Activated CD8-positive, alpha-beta memory T cell treated with anti-CD3 and anti-CD28 coated beads, Interleukin-2, amount 50 U/mL, for 1 hour (primary cell): ENCODE data around the gene DHX9.

Source experiments
- DNase-seq: peaks from one replicate; pipeline ENCODE4 v3.0.0-alpha.2; 2020; ENCODE audit errors: extremely low read depth

Gene DHX9

GRCh38 chr1:182839209-182840066, at the start of gene DHX9:
Gene DHX9, plus strand, starts transcription at chr1:182839347. Its CDS starts 3,220 bp downstream, at chr1:182842567.
- DNase-seq: peak; percentile 81

DNA sequence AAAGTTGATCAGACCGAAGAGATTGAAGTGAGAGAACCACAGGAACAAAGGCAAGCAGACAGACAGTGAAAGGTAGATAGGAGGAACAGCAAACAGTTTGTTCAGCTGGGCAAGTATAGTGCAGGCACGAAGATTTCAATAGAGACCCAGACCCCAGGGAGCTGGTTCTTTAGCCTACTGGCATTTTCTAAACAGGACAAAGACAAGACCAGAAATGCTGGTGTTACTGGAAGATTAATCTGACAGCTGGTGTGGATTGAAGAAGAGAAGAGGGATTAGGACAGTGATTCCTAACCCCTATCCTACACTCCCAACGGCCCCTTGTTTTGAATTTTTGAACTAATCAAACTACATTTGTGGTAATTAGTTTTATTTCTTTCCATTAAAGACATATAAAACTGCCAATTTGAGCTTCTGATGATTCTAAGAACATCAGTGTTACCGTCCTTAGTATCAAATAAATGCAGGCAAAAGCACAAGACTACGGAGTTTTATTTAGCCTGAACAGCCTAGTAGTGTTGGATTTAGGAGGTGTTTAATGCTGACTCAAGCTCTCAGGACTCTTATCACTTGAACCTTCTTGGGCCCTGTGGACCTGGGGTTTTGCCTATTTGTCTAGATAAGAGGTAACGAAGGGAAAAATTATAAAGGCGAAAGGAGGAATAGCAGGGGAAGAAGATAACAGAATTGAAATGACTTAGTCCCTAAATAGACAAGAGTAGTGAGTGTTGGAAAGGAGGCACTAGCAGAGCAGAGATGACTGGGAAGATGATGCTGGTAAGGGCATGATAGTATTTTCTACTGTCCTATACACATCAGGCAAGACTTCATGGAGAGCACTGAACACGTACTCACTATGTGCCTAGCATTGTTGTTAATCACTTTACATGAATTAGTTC, 47.6 kb upstream of the DHX9 start:
- DNase-seq: no peak

GRCh38 chr1:182794091-182794490, 45.1 kb upstream of the DHX9 start:
- DNase-seq: no peak

GRCh38 chr1:182794676-182795201, 44.4 kb upstream of the DHX9 start:
- no peak for DNase-seq

DNA sequence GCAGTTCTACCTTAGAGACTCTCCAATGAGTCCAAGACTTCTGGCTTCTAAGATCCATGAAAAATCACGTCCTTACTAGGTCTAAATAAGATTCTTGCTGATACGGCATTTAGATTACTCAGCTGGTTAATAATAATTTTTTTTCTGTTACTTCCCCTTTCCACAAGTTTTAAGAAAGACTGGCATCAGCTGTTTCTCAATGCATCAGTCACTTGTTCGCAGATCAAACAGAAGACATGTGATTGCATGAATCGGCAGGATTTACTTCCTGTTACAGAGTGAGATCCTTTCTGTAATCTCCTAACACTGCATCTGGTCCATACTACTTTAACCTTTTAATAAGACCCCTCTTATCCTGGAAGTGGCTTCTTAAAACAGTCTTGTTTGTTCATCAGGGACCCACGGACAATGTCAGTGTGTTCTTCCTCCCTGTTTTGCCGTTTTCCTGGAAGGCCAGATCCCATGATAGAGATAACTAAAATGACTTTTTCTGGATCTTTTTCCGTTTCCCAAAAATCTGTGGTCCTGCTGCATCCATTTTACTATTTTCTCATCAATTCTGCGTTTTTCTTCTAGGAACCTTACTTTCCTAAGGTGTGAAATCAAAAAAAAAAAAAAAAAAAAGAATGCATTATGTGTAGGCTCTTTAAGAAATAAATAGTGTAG, 43.5 kb upstream of the DHX9 start:
- DNase-seq: no peak

- no peak for DNase-seq
Measured at GRCh38 chr1:182802006-182802803, 36.9 kb upstream of the DHX9 start.

DNA sequence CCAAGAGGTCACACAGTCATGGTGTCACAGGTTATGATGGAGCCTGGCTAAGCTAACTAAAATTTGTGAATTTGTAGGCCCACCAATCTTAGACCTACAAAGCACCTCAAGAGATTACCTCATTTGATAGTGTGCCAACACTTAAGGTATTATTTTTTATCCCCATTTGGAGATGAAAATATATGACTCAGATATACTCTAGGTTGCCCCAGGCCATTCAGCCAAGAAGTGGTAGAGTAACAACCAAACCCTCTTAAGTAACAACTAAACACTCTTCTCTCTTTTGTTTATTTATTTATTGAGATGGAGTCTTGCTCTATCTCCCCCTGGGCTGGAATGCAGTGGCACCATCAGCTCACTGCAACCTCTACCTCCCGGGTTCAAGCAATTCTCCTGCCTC, 35.3 kb upstream of the DHX9 start:
- DNase-seq: no peak

DNA sequence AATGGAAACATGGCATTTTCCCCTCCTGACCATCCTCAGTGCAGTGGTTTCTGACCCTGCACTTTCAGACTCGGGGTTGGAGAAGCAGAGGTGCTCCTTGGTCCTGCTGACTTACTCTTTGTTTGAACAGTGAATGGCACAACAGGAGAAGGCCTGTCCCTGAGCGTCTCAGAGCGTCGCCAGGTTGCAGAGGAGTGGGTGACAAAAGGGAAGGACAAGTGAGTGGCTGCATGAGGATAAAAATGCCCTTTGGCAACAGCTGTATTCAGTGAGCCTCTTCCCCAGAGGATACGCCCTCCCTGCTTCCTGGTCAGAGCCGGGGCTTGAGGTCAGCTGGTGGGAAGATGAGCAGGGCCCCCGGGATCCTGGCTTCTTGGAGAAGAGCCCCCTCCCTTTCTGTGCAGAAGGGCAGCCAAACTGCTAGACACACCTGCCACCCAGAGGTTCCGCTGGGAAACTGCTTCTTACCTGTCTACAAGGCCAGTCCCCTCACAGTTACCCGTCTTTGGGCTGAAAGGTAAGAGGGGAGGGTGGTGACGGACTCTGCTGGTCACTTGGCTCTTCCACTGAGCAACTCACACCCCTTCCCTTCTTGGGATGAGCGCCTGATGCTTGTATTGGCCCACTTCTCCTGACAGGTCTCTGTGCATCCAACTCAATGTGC, 33.0 kb upstream of the DHX9 start:
- no peak for DNase-seq

- DNase-seq: no peak
Measured at GRCh38 chr1:182807907-182808306, 31.2 kb upstream of the DHX9 start.

DNA sequence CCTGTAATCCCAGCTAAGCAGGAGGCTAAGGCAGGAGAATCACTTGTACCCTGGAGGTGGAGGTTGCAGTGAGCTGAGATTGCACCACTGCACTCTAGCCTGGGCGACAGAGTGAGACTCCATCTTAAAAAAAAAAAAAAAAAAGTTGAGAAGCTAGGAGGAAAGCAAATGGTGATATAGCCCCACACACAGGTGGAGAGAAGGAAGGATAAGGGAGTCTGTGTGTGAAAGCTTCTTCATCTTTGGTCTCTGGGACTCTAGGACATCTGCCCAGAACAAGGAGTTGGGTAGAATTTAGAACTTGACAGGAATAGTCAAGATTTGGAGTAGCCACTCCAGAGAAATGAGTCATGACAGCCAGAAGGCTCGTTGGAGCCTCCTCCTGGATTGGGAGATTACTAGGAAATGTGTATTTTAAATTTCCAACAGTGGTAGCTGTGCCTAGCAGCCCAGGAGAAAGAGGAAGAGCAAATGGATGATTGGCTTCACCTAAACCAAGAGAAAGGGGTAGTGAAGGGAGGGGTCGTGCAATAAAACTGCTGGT, 29.7 kb upstream of the DHX9 start:
- DNase-seq: no peak

GRCh38 chr1:182811975-182812722, 27.0 kb upstream of the DHX9 start:
- DNase-seq: no peak

GRCh38 chr1:182816863-182817262, 22.3 kb upstream of the DHX9 start:
- no peak for DNase-seq

DNA sequence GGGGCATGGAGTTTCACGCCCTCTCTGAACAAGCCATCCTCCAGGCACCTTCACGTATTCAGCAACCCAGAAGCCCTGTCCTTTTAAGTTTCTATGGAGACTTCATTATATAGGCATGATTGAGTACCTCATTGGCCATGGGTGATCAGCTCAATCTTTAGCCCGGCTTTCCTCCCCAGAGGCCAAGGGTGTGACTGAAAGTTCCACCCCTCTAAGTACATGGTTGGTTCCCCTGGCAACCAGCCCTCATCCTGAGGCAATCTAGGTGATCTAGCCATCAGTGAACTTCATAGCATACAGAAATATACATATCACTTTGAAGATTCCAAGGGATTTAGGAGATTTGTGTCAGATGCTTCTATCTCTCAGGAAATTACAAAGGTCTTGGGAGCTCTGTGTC, 21.3 kb upstream of the DHX9 start:
- no peak for DNase-seq

- no peak for DNase-seq
Measured at GRCh38 chr1:182823220-182823619, 15.9 kb upstream of the DHX9 start.

DNA sequence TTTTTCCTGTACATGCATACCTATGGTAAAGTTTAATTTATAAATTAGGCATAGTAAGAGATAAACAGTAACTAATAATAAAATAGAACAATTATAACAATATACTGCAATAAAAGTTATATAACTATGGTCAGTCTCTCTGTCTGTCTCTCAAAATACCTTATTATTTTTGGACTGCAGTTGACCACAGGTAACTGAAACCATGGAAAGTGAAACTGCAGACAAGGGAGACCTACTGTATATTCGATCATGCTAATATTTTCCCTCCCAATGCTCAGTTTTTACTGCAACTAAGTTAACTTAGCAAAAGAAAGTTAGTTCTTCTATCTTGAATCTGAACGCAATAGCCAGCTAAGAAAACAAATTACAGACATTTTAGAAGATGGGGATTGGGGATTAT, 12.3 kb upstream of the DHX9 start:
- DNase-seq: no peak

- no peak for DNase-seq
Measured at GRCh38 chr1:182829285-182829932, 9.7 kb upstream of the DHX9 start.

DNA sequence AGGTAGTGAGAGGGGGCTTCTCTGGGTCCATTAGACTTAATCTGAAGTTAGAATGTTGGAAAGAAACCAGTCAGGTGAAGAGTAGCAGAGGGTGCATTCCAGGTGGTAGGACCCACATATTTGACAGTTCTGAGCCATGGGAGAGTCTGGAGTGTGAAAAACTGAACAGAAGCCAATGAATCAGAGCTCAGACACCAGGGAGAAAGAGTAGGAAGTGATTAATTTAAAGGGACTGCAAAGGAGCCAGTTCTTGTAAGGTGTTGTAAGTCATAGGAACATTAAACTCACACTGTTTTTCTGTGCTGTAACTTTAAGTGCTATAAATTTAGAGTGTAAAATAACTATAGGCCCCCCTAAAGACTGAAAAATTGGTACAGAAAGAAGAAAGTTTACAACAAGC, 5.9 kb upstream of the DHX9 start:
- DNase-seq: no peak

DNA sequence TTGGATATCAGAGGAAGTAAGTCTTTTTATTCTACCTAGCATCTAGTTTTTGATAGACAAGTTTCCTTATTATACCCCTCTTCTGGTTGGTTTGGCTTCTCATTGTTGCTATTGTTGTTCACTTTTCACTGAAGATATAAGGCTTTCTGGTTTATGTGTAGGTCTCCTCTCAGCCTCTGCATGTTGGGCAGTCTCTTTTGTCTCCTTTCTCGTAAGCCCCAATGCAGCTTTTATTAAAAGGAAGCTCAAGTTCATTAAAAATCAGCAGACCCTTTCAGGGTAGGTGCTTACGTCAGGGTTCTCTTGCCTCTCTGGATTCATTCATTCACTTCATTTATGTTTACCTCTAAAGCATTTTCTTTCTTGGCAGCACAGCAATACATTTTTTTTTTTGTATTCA, 4.8 kb upstream of the DHX9 start:
- no peak for DNase-seq

DNA sequence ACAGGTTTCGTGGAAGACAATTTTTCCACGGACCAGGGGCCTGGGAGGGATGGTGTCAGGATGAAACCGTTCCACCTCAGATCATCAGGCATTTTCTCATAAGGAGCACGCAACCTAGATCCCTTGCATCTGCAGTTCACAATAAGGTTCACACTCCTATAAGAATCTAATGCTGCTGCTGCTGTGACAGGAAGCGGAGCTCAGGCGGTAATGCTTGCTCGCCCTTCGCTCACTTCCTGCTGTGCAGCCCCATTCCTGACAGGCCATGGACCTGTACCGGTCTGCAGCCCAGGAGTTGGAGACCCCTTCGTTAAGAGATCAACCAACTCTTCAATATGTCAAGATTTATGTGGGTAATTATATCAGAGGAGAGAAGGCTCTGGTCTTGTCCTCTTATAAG, 3.3 kb upstream of the DHX9 start:
- DNase-seq: no peak
